Measurements from ENCODE around the gene CSNK1E.

CSNK1E gene

DNA sequence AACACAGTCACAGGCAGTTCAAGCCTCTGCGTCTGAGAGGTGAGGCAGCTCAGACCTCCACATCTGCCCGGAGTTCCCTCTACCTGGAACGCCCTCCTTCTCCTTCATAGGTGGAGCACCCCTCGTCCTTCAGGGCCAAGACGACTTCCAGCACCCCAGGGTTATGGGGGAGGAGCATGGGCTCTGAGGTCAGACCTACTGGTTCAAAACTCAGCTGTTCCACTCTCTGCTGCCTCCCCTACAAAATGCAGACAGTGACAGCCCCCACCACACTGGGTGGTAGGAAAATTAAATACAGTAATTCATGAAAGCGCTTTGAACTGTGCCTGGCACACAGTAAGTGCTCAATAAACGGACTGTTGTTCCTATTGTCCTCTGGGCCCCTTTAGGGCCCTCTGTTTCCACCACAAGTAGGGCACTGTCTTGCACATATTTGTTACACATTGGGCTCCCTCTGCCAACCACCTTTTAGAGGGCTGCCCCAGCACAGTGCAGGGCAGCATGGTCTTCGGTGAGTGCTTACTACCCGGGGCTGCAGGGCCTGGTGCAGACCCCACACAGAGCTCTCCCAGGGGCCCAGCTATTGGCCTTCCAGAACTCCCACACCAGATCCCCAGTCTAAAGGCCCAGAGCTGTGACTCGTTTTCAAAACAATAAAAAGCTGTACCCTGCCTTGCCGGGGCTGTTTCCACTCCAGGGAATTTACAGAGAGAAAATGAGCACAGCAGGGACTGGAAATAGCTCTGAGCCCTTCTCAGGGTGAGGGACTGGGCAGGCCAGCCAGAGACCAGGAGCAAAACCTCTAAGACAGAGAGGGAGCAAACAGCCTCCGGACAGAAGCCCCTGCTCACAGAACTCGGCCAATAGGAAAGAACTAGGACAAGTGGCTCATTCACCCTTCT is 46.9 kb downstream of the CSNK1E start:
- Histone ChIP-seq H3K36me3 (ENCODE audit: control insufficient read depth, insufficient read depth, low read length) (0 out of 2 replicates have a peak, but pooled peaks cover 14% of the 10 kb centered on the region), H3K27me3 (ENCODE audit: control insufficient read depth, insufficient read depth, low read length) (0 out of 2 replicates have a peak, but pooled peaks cover 2% of the 10 kb centered on the region), H3K9me3 (ENCODE audit: control insufficient read depth, insufficient read depth, low read length) (no peaks in the 10 kb centered on the region), H3K4me3 (ENCODE audit: low read depth, low read length) (no peak overlapping the region), H3K9ac (ENCODE audit: low read depth, low read length) (no peak overlapping the region), H3K27ac (ENCODE audit: low read depth, low read length) (peak overlapping the region; percentile 8), H3K4me1 (ENCODE audit: control insufficient read depth, insufficient read depth, low read length) (peaks cover 27% of the 10 kb centered on the region)

- H3K4me1 ChIP-seq (ENCODE audit: control insufficient read depth, insufficient read depth, low read length): peaks cover 27% of the 10 kb centered on the region
- no peak overlapping the region for H3K27ac ChIP-seq (ENCODE audit: low read depth, low read length)
- no peak overlapping the region for H3K4me3 ChIP-seq (ENCODE audit: low read depth, low read length)
- H3K27me3 ChIP-seq (ENCODE audit: control insufficient read depth, insufficient read depth, low read length): 0 out of 2 replicates have a peak, but pooled peaks cover 2% of the 10 kb centered on the region
- H3K9me3 ChIP-seq (ENCODE audit: control insufficient read depth, insufficient read depth, low read length): no peaks in the 10 kb centered on the region
- H3K9ac ChIP-seq (ENCODE audit: low read depth, low read length): no peak overlapping the region
- 0 out of 2 replicates have a peak, but pooled peaks cover 14% of the 10 kb centered on the region for H3K36me3 ChIP-seq (ENCODE audit: control insufficient read depth, insufficient read depth, low read length)
Observed at GRCh38 chr22:38269466-38269865, 47.8 kb downstream of the CSNK1E start.

GRCh38 chr22:38267086-38267485 is 50.1 kb downstream of the CSNK1E start:
- Histone ChIP-seq H3K9ac (ENCODE audit: low read depth, low read length) (no peak overlapping the region), H3K27ac (ENCODE audit: low read depth, low read length) (no peak overlapping the region), H3K36me3 (ENCODE audit: control insufficient read depth, insufficient read depth, low read length) (peaks cover 14% of the 10 kb centered on the region; the same call in 1 of the 2 replicates), H3K9me3 (ENCODE audit: control insufficient read depth, insufficient read depth, low read length) (no peaks in the 10 kb centered on the region), H3K4me1 (ENCODE audit: control insufficient read depth, insufficient read depth, low read length) (peaks cover 24% of the 10 kb centered on the region), H3K4me3 (ENCODE audit: low read depth, low read length) (no peak overlapping the region), H3K27me3 (ENCODE audit: control insufficient read depth, insufficient read depth, low read length) (no peaks in the 10 kb centered on the region)

GRCh38 chr22:38266120-38266519 is 51.1 kb downstream of the CSNK1E start:
- Histone ChIP-seq H3K27me3 (ENCODE audit: control insufficient read depth, insufficient read depth, low read length) (no peaks in the 10 kb centered on the region), H3K4me3 (ENCODE audit: low read depth, low read length) (no peak overlapping the region), H3K4me1 (ENCODE audit: control insufficient read depth, insufficient read depth, low read length) (peaks cover 17% of the 10 kb centered on the region), H3K9ac (ENCODE audit: low read depth, low read length) (no peak overlapping the region), H3K9me3 (ENCODE audit: control insufficient read depth, insufficient read depth, low read length) (no peaks in the 10 kb centered on the region), H3K27ac (ENCODE audit: low read depth, low read length) (no peak overlapping the region), H3K36me3 (ENCODE audit: control insufficient read depth, insufficient read depth, low read length) (peaks cover 13% of the 10 kb centered on the region; the same call in 1 of the 2 replicates)

GRCh38 chr22:38264322-38264843 is 52.9 kb downstream of the CSNK1E start:
- H3K4me1 ChIP-seq (ENCODE audit: control insufficient read depth, insufficient read depth, low read length): peaks cover 11% of the 10 kb centered on the region
- no peak overlapping the region for H3K9ac ChIP-seq (ENCODE audit: low read depth, low read length)
- H3K36me3 ChIP-seq (ENCODE audit: control insufficient read depth, insufficient read depth, low read length): no peaks in the 10 kb centered on the region; the same call in 1 of the 2 replicates
- no peaks in the 10 kb centered on the region for H3K27me3 ChIP-seq (ENCODE audit: control insufficient read depth, insufficient read depth, low read length)
- no peak overlapping the region for H3K4me3 ChIP-seq (ENCODE audit: low read depth, low read length)
- no peak overlapping the region for H3K27ac ChIP-seq (ENCODE audit: low read depth, low read length)
- H3K9me3 ChIP-seq (ENCODE audit: control insufficient read depth, insufficient read depth, low read length): no peaks in the 10 kb centered on the region

- no peak overlapping the region for H3K27ac ChIP-seq (ENCODE audit: low read depth, low read length)
- no peaks in the 10 kb centered on the region; the same call in 1 of the 2 replicates for H3K36me3 ChIP-seq (ENCODE audit: control insufficient read depth, insufficient read depth, low read length)
- no peaks in the 10 kb centered on the region for H3K27me3 ChIP-seq (ENCODE audit: control insufficient read depth, insufficient read depth, low read length)
- H3K9ac ChIP-seq (ENCODE audit: low read depth, low read length): no peak overlapping the region
- H3K9me3 ChIP-seq (ENCODE audit: control insufficient read depth, insufficient read depth, low read length): no peaks in the 10 kb centered on the region
- H3K4me3 ChIP-seq (ENCODE audit: low read depth, low read length): no peak overlapping the region
- H3K4me1 ChIP-seq (ENCODE audit: control insufficient read depth, insufficient read depth, low read length): peaks cover 18% of the 10 kb centered on the region
Observed at GRCh38 chr22:38262051-38262795, 55.0 kb downstream of the CSNK1E start.

GRCh38 chr22:38260761-38261681 is 56.2 kb downstream of the CSNK1E start:
- Histone ChIP-seq H3K4me1 (ENCODE audit: control insufficient read depth, insufficient read depth, low read length) (peaks cover 15% of the 10 kb centered on the region), H3K36me3 (ENCODE audit: control insufficient read depth, insufficient read depth, low read length) (no peaks in the 10 kb centered on the region; the same call in 1 of the 2 replicates), H3K4me3 (ENCODE audit: low read depth, low read length) (no peak overlapping the region), H3K9me3 (ENCODE audit: control insufficient read depth, insufficient read depth, low read length) (no peaks in the 10 kb centered on the region), H3K27me3 (ENCODE audit: control insufficient read depth, insufficient read depth, low read length) (no peaks in the 10 kb centered on the region), H3K27ac (ENCODE audit: low read depth, low read length) (peak overlapping the region; percentile 9), H3K9ac (ENCODE audit: low read depth, low read length) (no peak overlapping the region)

GRCh38 chr22:38259370-38259769 is 57.9 kb downstream of the CSNK1E start:
- Histone ChIP-seq H3K27ac (ENCODE audit: low read depth, low read length) (no peak overlapping the region), H3K36me3 (ENCODE audit: control insufficient read depth, insufficient read depth, low read length) (no peaks in the 10 kb centered on the region; the same call in 1 of the 2 replicates), H3K27me3 (ENCODE audit: control insufficient read depth, insufficient read depth, low read length) (no peaks in the 10 kb centered on the region), H3K9me3 (ENCODE audit: control insufficient read depth, insufficient read depth, low read length) (no peaks in the 10 kb centered on the region), H3K9ac (ENCODE audit: low read depth, low read length) (no peak overlapping the region), H3K4me1 (ENCODE audit: control insufficient read depth, insufficient read depth, low read length) (peaks cover 10% of the 10 kb centered on the region; the same call in 1 of the 2 replicates), H3K4me3 (ENCODE audit: low read depth, low read length) (no peak overlapping the region)

GRCh38 chr22:38258895-38259294 is 58.3 kb downstream of the CSNK1E start:
- Histone ChIP-seq H3K4me1 (ENCODE audit: control insufficient read depth, insufficient read depth, low read length) (peaks cover 10% of the 10 kb centered on the region; the same call in 1 of the 2 replicates), H3K27me3 (ENCODE audit: control insufficient read depth, insufficient read depth, low read length) (no peaks in the 10 kb centered on the region), H3K36me3 (ENCODE audit: control insufficient read depth, insufficient read depth, low read length) (no peaks in the 10 kb centered on the region; the same call in 1 of the 2 replicates), H3K9ac (ENCODE audit: low read depth, low read length) (no peak overlapping the region), H3K27ac (ENCODE audit: low read depth, low read length) (no peak overlapping the region), H3K9me3 (ENCODE audit: control insufficient read depth, insufficient read depth, low read length) (no peaks in the 10 kb centered on the region), H3K4me3 (ENCODE audit: low read depth, low read length) (no peak overlapping the region)

DNA sequence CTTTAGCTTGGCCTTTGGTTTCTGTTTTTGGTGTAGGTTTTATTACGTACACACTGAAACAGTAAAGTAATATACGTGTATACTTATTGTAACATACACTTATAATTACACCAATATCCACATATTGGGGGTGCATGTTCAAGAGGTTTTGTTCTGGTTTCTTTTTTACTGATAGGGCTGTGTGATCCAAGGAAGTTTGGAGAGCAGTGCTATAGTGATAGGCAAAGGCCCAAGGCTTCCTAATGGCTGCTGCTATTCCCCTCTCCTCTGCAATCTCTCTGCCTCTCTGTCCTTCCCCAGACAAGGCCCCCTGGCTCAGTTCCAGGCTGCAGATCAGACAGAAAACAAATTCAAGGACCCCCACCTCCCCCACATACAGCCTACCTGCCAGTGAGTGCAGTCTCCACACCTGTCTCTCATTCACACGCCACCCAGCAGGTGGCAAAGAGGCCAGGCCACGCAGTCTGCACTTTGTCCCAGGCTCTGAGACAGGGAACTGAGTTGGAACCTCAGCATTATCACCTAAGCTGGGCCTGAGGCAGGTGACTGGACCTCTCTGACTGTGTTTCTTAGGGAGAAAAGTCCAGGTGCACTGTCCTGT is 59.5 kb downstream of the CSNK1E start:
- peak overlapping the region; percentile 17 for H3K27ac ChIP-seq (ENCODE audit: low read depth, low read length)
- H3K9me3 ChIP-seq (ENCODE audit: control insufficient read depth, insufficient read depth, low read length): no peaks in the 10 kb centered on the region
- H3K4me3 ChIP-seq (ENCODE audit: low read depth, low read length): no peak overlapping the region
- H3K36me3 ChIP-seq (ENCODE audit: control insufficient read depth, insufficient read depth, low read length): no peaks in the 10 kb centered on the region
- H3K9ac ChIP-seq (ENCODE audit: low read depth, low read length): no peak overlapping the region
- H3K4me1 ChIP-seq (ENCODE audit: control insufficient read depth, insufficient read depth, low read length): peaks cover 10% of the 10 kb centered on the region; the same call in 1 of the 2 replicates
- H3K27me3 ChIP-seq (ENCODE audit: control insufficient read depth, insufficient read depth, low read length): no peaks in the 10 kb centered on the region

Data from HUES48 (cell line).